Germinal center (tissue), 1 donor: Measurements from ENCODE around the gene ISOC2.
"Not testable (repeated sequence)": the region's sequence is repeated elsewhere in the genome, so short reads cannot be mapped to it uniquely, and the experiment has no call there.

Source experiments
- DNase-seq: peaks from one replicate; pipeline ENCODE4 v3.0.0; 2012; ENCODE audit warnings: mixed read lengths, low spot score

The ISOC2 gene

GRCh38 chr19:55440411-55441105 lies 20.9 kb downstream of the ISOC2 start:
- peak; percentile 50 for DNase-seq

- DNase-seq: no peak
These were observed 22.4 kb downstream of the ISOC2 start for GRCh38 chr19:55439052-55439451.

GRCh38 chr19:55437410-55437809 lies 24.0 kb downstream of the ISOC2 start:
- no peak for DNase-seq

DNA sequence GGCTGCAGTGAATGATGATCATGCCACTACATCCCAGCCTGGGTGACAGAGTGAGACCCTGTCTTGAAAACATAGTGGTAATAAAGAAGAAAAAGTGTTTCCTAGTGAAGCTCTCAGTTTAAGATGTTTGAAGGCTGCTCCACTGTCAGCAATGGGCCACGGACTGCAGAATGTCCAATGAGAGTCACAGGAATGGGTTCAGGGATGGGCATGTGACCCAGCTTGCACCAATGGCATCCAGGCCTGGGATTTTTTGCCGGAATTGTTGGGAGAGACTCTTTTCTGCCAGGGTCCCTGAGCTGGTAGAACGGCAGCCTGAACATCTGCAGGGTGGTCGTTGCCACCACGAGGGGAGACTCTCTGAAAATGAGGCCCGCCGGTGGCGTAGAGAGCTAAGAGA lies 24.6 kb downstream of the ISOC2 start:
- DNase-seq: no peak

DNA sequence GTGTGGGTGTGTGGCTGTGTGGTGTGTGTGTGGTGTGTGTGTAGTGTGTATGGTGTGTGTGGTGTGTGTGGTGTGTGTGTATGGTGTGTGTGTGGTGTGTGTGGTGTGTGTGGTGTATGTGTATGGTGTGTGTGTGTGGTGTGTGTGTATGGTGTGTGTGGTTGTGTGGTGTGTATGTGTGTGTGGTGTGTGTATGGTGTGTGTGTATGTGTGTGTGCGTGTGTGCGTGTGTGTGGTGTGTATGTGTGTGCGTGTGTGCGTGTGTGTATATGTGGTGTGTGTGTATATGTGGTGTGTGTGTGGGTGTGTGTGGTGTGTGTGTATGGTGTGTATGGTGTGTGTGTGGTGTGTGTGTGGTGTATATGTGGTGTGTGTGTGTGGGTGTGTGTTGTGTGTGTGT lies 26.4 kb downstream of the ISOC2 start:
- no peak for DNase-seq

GRCh38 chr19:55434356-55434919 lies 27.0 kb downstream of the ISOC2 start:
- DNase-seq: no peak

- DNase-seq: no peak
These were observed 28.1 kb downstream of the ISOC2 start for GRCh38 chr19:55433292-55433691.

- no peak for DNase-seq
These were observed 29.0 kb downstream of the ISOC2 start for GRCh38 chr19:55432241-55432959.

- DNase-seq: no peak
These were observed 30.3 kb downstream of the ISOC2 start for GRCh38 chr19:55431183-55431582.

DNA sequence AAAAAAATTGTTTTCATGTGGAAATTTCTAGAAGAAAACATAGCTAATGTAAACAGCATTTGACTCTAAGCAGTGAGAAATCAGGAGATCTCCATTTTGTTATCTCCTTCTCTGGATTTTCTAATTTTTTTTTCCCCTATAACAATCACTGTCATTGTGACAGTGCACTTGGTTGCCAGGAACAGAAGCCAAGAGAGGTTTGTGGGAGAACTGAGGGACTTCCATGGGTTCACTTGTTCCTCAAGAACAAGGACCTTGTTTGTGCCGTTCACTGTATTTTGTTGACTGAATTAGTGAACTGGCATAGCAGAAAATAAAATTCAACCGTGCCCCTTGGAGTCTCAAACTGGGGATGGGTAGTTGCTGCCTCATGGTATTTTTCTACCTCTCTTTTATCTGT lies 35.4 kb downstream of the ISOC2 start:
- DNase-seq: no peak

DNA sequence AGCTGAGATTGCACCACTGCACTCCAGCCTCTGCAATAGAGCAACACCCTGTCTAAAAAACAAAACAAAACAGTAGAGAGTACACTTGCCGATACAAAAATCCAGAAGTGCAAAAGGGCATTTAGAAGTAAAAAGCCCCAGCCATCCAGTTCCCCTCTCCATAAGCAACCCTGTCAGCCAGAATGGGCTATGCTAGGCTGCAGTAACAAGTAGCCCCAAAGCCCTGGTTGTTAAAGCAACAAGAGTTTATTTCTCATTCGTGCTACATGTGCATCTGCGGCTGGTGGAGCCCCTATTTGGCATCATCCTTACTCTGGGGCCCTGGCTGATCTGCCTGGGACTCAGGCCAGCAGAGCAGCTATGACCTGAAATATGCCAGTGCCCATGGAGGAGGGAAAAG lies 36.9 kb downstream of the ISOC2 start:
- no peak for DNase-seq

DNA sequence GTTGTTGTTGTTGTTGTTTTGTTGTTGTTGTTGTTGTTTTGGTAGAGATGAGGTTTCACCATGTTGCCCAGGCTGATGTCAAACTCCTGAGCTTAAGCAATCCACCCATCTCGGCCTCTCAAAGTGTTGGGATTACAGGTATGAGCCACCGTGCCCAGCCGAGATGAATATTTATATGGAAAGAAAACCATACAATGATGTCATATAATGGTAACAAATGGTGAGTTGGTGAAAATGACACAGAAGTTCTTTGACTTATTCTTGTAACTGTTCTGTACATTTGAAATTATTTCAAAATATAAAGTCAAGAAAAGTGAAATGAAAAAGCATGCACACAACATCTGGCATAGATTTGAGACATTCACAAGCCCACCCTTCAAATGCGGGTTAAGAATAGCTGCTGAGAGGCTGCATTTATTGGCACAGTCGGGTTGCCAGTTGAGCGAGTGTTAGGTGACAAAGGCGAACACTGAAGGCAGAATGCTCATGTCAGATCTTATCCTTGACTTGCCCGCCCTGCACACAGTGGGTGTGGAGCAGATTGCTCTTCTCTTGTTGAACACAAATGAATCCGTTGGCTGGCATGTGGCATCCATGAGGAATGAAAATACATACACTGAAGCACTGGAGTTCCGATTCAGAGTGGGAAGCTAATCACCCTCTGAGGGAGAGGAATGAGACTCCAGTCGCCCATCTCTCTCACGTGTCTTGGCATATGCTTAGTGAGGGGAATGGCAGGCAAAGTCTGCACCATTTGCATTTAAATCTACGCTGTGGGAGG lies 38.0 kb downstream of the ISOC2 start:
- DNase-seq: no peak

GRCh38 chr19:55421281-55421680 lies 40.2 kb downstream of the ISOC2 start:
- DNase-seq: not testable (repeated sequence)

GRCh38 chr19:55419624-55420236 lies 41.7 kb downstream of the ISOC2 start:
- DNase-seq: no peak

DNA sequence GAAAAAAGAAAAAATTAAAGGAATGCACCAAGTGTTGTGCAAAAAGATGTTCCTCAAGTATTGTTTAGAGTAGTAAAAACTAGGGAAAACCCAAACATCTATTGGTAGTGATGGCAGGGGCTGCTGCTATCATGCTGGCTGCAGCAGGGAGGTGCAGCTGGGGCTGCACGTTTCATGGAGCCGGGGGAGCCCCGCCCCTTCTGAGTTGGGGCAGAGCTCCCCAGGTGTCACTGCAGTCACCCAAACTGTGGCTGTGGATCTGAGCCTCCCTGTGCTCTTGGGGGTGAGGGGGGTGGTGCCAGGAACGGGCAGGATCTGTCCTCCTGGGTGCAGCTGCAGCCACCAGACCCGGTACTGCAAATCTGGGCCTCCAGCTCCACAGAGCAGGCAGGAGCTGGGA lies 42.3 kb downstream of the ISOC2 start:
- DNase-seq: no peak

DNA sequence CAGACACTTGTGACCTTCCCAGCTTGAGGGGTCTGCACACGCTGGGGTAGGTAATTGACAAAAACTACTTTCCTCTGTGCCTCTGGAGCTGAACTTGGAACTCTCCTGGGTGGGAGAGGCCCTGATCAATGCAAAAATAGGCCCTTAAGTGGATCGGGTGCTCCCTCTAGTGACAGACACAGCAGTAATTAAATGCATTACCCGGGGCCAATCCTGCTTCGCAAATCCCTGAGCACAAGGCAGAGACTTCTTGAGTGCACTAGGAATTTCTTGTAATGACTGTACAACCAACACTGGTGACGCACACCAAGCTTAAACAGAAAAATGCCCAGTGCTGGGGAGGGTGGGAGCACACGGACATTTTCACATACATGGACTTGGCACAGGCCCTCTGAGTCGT lies 43.3 kb downstream of the ISOC2 start:
- peak; percentile 59 for DNase-seq

DNA sequence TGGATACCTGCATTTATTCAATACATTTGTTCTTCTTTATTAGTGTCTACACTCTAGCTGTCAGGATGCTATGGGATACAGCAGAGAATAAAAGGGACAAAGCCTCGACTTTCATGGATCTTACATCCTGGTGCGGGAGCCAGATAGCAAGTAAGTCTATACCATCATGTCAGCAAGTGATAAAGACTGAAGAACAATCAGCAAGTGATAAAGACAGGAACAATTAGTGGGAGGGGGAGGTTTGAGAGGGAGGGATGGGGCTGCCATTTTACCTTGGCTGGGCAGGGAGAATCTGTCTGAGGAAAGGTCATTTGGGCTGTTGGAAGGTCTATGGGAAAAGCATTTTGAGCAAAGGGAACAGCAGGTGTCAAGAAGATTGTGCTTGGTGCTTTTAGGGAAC lies 51.3 kb downstream of the ISOC2 start:
- DNase-seq: no peak

DNA sequence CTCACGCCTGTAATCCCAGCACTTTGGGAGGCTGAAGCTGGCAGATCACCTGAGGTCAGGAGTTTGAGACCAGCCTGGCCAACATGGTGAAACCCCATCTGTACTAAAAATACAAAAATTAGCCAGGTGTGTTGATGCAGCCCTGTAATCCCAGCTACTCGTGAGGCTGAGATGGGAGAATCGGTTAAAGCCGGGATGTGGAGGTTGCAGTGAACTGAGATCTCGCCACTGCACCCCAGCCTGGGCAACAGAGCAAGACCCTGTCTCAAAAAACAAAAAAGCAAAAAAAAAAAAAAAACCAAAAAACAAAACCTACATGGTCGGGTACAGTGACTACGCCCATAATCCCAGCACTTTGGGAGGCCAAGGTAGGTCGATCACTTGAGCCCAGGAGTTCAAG lies 52.3 kb downstream of the ISOC2 start:
- DNase-seq: not testable (repeated sequence)

DNA sequence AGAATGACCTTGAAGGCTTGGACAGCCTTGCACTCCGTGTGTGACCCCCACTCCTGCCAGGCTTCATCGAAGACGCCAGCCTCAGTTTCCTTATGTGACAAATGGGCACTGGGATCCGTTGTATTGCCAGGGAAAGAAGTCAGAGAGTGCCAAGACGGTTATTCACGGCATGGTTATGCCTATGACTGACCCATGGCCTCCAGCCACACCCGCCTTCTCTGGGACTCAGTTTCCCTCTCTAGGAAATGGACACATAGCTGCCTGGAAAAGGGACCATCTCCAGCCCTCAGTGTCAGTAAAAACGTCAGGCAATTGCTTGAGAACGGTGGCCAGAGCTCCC lies 52.9 kb downstream of the ISOC2 start:
- no peak for DNase-seq

- DNase-seq: peak; percentile 100
These were observed 53.5 kb downstream of the ISOC2 start for GRCh38 chr19:55407800-55408532.

GRCh38 chr19:55407550-55407799 lies 54.0 kb downstream of the ISOC2 start, which contains the start of gene UBE2S:
Gene UBE2S, minus strand, starts transcription at chr19:55407788. Its CDS starts 199 bp downstream, at chr19:55407589.
- not testable (repeated sequence) for DNase-seq
